Measurements from ENCODE around the gene ITGB1.
"Not testable (repeated sequence)": the region's sequence is repeated elsewhere in the genome, so short reads cannot be mapped to it uniquely, and the experiment has no call there.

Gene ITGB1

GRCh38 chr10:32958085-32959005, at the start of gene ITGB1:
TSS of gene ITGB1 (minus strand) at chr10:32958230. CDS start at chr10:32935558, 22,672 bp downstream.
- DNase-seq (ENCODE audit: low read depth in 2 of 2), result peak; percentile 63 to 81

- DNase-seq (ENCODE audit: low read depth in 2 of 2), result no peak
These were observed 48.4 kb upstream of the ITGB1 start for GRCh38 chr10:33006342-33006887.

- DNase-seq (ENCODE audit: low read depth in 2 of 2), result peak in 1 of 2 donors; percentile 38
These were observed 47.6 kb upstream of the ITGB1 start for GRCh38 chr10:33005322-33006301.

- DNase-seq (ENCODE audit: low read depth in 2 of 2), result no peak
These were observed 44.0 kb upstream of the ITGB1 start for GRCh38 chr10:33001908-33002492.

- DNase-seq (ENCODE audit: low read depth in 2 of 2), result not testable (repeated sequence)
These were observed 40.1 kb upstream of the ITGB1 start for GRCh38 chr10:32998060-32998581.

GRCh38 chr10:32995751-32996150, 37.7 kb upstream of the ITGB1 start:
- no peak for DNase-seq (ENCODE audit: low read depth in 2 of 2)

- DNase-seq (ENCODE audit: low read depth in 2 of 2), result no peak
These were observed 37.1 kb upstream of the ITGB1 start for GRCh38 chr10:32995066-32995622.

- not testable (repeated sequence) for DNase-seq (ENCODE audit: low read depth in 2 of 2)
These were observed 36.6 kb upstream of the ITGB1 start for GRCh38 chr10:32994632-32995031.

GRCh38 chr10:32992310-32992709, 34.3 kb upstream of the ITGB1 start:
- not testable (repeated sequence) for DNase-seq (ENCODE audit: low read depth in 2 of 2)

GRCh38 chr10:32990811-32991210, 32.8 kb upstream of the ITGB1 start:
- no peak for DNase-seq (ENCODE audit: low read depth in 2 of 2)

GRCh38 chr10:32988604-32989003, 30.6 kb upstream of the ITGB1 start:
- no peak for DNase-seq (ENCODE audit: low read depth in 2 of 2)

GRCh38 chr10:32987172-32987571, 29.1 kb upstream of the ITGB1 start:
- no peak for DNase-seq (ENCODE audit: low read depth in 2 of 2)

- no peak for DNase-seq (ENCODE audit: low read depth in 2 of 2)
These were observed 27.8 kb upstream of the ITGB1 start for GRCh38 chr10:32985775-32986350.

GRCh38 chr10:32985341-32985764, 27.3 kb upstream of the ITGB1 start:
- DNase-seq (ENCODE audit: low read depth in 2 of 2), result no peak

- DNase-seq (ENCODE audit: low read depth in 2 of 2), result no peak
These were observed 26.1 kb upstream of the ITGB1 start for GRCh38 chr10:32984003-32984600.

- DNase-seq (ENCODE audit: low read depth in 2 of 2), result peak in 1 of 2 donors; percentile 40
These were observed 25.2 kb upstream of the ITGB1 start for GRCh38 chr10:32982911-32983909.

GRCh38 chr10:32982293-32982709, 24.3 kb upstream of the ITGB1 start:
- DNase-seq (ENCODE audit: low read depth in 2 of 2), result no peak

GRCh38 chr10:32981760-32982159, 23.7 kb upstream of the ITGB1 start:
- no peak for DNase-seq (ENCODE audit: low read depth in 2 of 2)
